ENCODE results near the gene TSC22D4. TPM values are rescaled to one million over a fixed set of nuclear protein-coding genes. Genes with fewer than 3 reads are reported as not detected.
A peak's percentile ranks its signal among the peaks of the same experiment; 100 is the strongest.

The TSC22D4 gene
- polyA plus RNA-seq, 2 of the 4 experiments (the other 2 are of a cell fraction) = 7.9 to 28.9 TPM

DNA sequence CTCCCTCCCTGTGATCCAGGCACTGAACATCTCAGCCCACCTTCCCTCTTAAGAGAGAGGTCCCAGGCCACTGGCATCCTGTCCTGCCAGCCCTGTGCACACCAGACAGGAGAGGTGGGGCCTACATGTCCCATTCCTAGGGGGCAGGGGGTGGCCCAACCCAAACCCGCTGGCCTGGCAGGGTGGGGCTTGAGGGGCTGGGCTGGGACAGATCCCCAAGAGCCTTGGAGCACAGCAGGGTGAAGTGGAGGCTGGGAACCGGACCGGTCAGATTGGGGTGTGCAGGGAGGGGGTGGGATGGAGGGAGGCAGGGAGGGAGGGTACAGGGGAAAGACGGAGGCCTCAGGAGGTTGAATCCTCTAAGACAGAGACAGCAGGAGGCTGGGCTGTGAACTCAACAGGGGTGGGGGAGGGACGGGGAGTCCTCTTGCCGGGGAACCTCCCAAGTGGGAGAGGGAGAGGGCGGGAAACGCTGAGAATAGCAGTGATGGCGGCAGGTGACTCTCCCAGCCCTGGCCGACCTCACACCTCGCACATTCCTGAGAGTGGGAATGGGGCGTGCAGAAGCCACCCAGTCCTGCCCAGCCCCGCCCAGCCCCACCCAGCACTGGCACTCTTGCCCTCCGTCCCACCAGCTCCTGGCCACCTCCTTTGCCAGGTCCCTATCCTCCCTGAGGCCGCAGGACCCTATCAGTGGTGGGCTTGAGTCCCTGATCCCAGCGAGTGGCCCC, 6.7 kb downstream of the TSC22D4 start (continued):
- TF ChIP-seq CHD4 (IDR thresholded peaks at IDR 0.05; ENCODE audit: borderline replicate concordance) = no peak
- TF ChIP-seq HES2 (IDR thresholded peaks at IDR 0.05) = no peak
- no peak for TF ChIP-seq BHLHE40 (IDR thresholded peaks at IDR 0.05; ENCODE audit: low read depth, low read length)
- TF ChIP-seq HMGXB4 (CRISPR knock-in tag; IDR thresholded peaks at IDR 0.05; ENCODE audit: borderline replicate concordance) = no peak

GRCh38 chr7:100471021-100471420, 8.0 kb downstream of the TSC22D4 start:
- Histone ChIP-seq H3K9me3 (no peaks in the 10 kb centered on the region), H3K4me1 (peaks cover 12% of the 10 kb centered on the region), H3K4me3 (no peak overlapping the region), H3K27ac (no peak overlapping the region), H3K4me2 (no peak overlapping the region)
- DNase-seq (ENCODE audit: low read depth in 1 of 2, low spot score in 1 of 2) (no peak), ATAC-seq (no peak), FAIRE-seq (no peak)
- CTCF ChIA-PET = interaction anchor here (0.9 to 11.9 kb wide), 8 partner anchors 9 to 147 kb away, joined by 3 to 273 read pairs (median 13); partner anchors contain the start of genes NYAP1 and TSC22D4
- POLR2A ChIA-PET = interaction anchor here (1.1 kb wide), 1 partner anchor 115 kb away, joined by 3 read pairs; the partner anchor contains the start of gene FBXO24
- no peak for TF ChIP-seq HES2 (IDR thresholded peaks at IDR 0.05)
- TF ChIP-seq MYC (IDR thresholded peaks at IDR 0.05; ENCODE audit: borderline replicate concordance, low read length) = no peak
- TF ChIP-seq NR3C1 (IDR thresholded peaks at IDR 0.05) = no peak
- no peak for TF ChIP-seq CBX2 (IDR thresholded peaks at IDR 0.05; ENCODE audit: borderline replicate concordance, low read depth)
- no peak for TF ChIP-seq NFE2L2 (conservative IDR thresholded peaks at IDR 0.05; ENCODE audit: low read length)
- TF ChIP-seq FOXS1 (CRISPR knock-in tag; IDR thresholded peaks at IDR 0.05) = no peak
- TF ChIP-seq, protein P1, sequence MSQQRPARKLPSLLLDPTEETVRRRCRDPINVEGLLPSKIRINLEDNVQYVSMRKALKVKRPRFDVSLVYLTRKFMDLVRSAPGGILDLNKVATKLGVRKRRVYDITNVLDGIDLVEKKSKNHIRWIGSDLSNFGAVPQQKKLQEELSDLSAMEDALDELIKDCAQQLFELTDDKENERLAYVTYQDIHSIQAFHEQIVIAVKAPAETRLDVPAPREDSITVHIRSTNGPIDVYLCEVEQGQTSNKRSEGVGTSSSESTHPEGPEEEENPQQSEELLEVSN (IDR thresholded peaks at IDR 0.05; ENCODE audit: borderline replicate concordance, low read depth) = no peak
- no peak for TF ChIP-seq RNF2 (IDR thresholded peaks at IDR 0.05; ENCODE audit: borderline replicate concordance, low read depth)
- no peak for TF ChIP-seq CTCF (IDR thresholded peaks at IDR 0.05)
- no peak for TF ChIP-seq GATA3 (IDR thresholded peaks at IDR 0.05; ENCODE audit: borderline replicate concordance)
- TF ChIP-seq BHLHE40 (IDR thresholded peaks at IDR 0.05; ENCODE audit: low read depth, low read length) = no peak
- WGBS (ENCODE audit: missing lambda C conversion rate) = 100% methylated on average over 1 of the region's 4 CpGs

- peak overlapping the region in 1 of 2 experiments; percentile 58; a peak in 2 of 6 replicates for H3K27ac ChIP-seq
- ATAC-seq (peak; percentile 92 to 93), FAIRE-seq (no peak), DNase-seq (ENCODE audit: low read depth in 1 of 2, low spot score in 1 of 2) (peak; percentile 72 to 90)
- H3K4me1 ChIP-seq = peaks cover 13% of the 10 kb centered on the region
- H3K4me3 ChIP-seq = no peak overlapping the region
- 24% methylated on average over 10 of the region's 13 CpGs for WGBS (ENCODE audit: missing lambda C conversion rate)
- ChIA-PET CTCF (interaction anchor here (0.5 to 11.9 kb wide), 57 partner anchors 9 to 380 kb away, joined by 3 to 273 read pairs (median 5); partner anchors contain the start of genes AGFG2, FBXO24, LRCH4 and NYAP1), POLR2A (no interaction called here)
- H3K4me2 ChIP-seq = no peak overlapping the region
- H3K9me3 ChIP-seq = no peaks in the 10 kb centered on the region
- no peak for TF ChIP-seq BCL3 (IDR thresholded peaks at IDR 0.05)
- no peak for TF ChIP-seq EHF (CRISPR knock-in tag; IDR thresholded peaks at IDR 0.05)
- no peak for TF ChIP-seq NPAS2 (CRISPR knock-in tag; IDR thresholded peaks at IDR 0.05; ENCODE audit: borderline replicate concordance)
- TF ChIP-seq POLR2A (IDR thresholded peaks at IDR 0.05; ENCODE audit: low read length) = no peak
- TF ChIP-seq KDM1A (IDR thresholded peaks at IDR 0.05; ENCODE audit: low read depth) = no peak
- no peak for TF ChIP-seq HEYL (CRISPR knock-in tag; IDR thresholded peaks at IDR 0.05)
- TF ChIP-seq MAFK (IDR thresholded peaks at IDR 0.05; ENCODE audit: partially characterized antibody) = no peak
- TF ChIP-seq HOXB5 (CRISPR knock-in tag; IDR thresholded peaks at IDR 0.05) = no peak
- no peak for TF ChIP-seq HES2 (IDR thresholded peaks at IDR 0.05)
- no peak for TF ChIP-seq RCOR1 (IDR thresholded peaks at IDR 0.05; ENCODE audit: low read depth, low read length)
- TF ChIP-seq JUNB (IDR thresholded peaks at IDR 0.05) = no peak
- peak; percentile 87 for TF ChIP-seq SMC3 (IDR thresholded peaks at IDR 0.05)
- TF ChIP-seq NFE2L2 (conservative IDR thresholded peaks at IDR 0.05; ENCODE audit: low read length) = no peak
Measured at GRCh38 chr7:100469227-100470044, 9.6 kb downstream of the TSC22D4 start.

Measured in A549 (cell line).